ENCODE results near the gene ZNF516. TPM values are rescaled to one million over a fixed set of nuclear protein-coding genes. Genes with fewer than 3 reads are reported as not detected.

Gene ZNF516
- total and polyA plus RNA-seq, 8 donors = 5.4 to 21.3 (median 12.7) TPM

DNA sequence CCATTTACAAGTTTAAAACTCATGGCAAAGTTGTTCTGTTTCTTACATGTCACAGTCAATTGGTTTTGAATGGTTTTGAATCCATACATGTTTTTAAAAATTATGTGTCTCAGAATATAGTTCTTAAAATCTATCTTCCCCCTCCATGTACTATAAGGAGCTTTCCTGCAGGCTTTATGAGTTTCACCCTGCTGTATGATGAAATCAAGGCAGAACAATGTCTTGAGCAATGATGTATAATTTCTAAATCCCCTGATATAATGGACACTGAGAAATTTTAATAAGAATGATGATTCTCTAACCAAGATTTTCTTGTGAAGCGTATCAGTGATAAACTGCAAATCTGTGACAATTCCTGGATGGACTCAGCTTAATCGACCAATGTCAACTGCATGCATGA is 10.6 kb upstream of the ZNF516 start:
- Histone ChIP-seq H3K4me1 (no peaks in the 10 kb centered on the region), H3K9me3 (no peaks in the 10 kb centered on the region), H3K4me3 (no peak overlapping the region), H3K27ac (no peak overlapping the region), H3K27me3 (no peaks in the 10 kb centered on the region), H3K36me3 (no peaks in the 10 kb centered on the region)
- ATAC-seq (no peak), DNase-seq (no peak), FAIRE-seq (no peak)
- intact Hi-C loops (cut with DNase I) = no loop called here
- WGBS, 2 donors = 86 to 90% methylated on average over 2 of the region's 2 CpGs
- TF ChIP-seq, protein P1, sequence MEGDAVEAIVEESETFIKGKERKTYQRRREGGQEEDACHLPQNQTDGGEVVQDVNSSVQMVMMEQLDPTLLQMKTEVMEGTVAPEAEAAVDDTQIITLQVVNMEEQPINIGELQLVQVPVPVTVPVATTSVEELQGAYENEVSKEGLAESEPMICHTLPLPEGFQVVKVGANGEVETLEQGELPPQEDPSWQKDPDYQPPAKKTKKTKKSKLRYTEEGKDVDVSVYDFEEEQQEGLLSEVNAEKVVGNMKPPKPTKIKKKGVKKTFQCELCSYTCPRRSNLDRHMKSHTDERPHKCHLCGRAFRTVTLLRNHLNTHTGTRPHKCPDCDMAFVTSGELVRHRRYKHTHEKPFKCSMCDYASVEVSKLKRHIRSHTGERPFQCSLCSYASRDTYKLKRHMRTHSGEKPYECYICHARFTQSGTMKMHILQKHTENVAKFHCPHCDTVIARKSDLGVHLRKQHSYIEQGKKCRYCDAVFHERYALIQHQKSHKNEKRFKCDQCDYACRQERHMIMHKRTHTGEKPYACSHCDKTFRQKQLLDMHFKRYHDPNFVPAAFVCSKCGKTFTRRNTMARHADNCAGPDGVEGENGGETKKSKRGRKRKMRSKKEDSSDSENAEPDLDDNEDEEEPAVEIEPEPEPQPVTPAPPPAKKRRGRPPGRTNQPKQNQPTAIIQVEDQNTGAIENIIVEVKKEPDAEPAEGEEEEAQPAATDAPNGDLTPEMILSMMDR (IDR thresholded peaks at IDR 0.05) = no peak

DNA sequence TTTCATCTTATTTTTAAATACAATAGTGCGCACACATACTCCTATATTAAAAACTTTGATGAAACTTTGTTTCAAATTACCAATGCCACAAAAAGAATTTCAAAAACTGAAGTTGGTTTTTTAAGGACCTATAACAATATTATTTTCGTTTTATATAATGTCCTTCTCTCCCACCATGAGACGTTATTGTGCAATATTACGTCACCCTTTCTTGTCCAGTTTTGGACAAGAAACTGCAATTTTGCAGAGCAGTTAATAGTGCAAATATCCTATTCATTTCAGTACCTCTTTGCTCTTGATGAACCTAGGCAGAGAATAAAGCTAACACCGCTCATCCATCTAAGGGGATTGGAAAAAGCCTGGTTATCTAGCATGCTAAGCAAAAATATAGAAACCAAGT is 9.7 kb upstream of the ZNF516 start:
- no peak for ATAC-seq
- no peak overlapping the region for H3K27ac ChIP-seq
- intact Hi-C loops (cut with DNase I) = no loop called here
- no peaks in the 10 kb centered on the region for H3K36me3 ChIP-seq
- DNase-seq = no peak
- H3K4me3 ChIP-seq = no peak overlapping the region
- H3K9me3 ChIP-seq = no peaks in the 10 kb centered on the region
- H3K27me3 ChIP-seq = no peaks in the 10 kb centered on the region
- no peaks in the 10 kb centered on the region for H3K4me1 ChIP-seq
- TF ChIP-seq, protein P1 (IDR thresholded peaks at IDR 0.05) = no peak
- FAIRE-seq = no peak
- 68 to 70% methylated on average over 5 of the region's 5 CpGs for WGBS, 2 donors

DNA sequence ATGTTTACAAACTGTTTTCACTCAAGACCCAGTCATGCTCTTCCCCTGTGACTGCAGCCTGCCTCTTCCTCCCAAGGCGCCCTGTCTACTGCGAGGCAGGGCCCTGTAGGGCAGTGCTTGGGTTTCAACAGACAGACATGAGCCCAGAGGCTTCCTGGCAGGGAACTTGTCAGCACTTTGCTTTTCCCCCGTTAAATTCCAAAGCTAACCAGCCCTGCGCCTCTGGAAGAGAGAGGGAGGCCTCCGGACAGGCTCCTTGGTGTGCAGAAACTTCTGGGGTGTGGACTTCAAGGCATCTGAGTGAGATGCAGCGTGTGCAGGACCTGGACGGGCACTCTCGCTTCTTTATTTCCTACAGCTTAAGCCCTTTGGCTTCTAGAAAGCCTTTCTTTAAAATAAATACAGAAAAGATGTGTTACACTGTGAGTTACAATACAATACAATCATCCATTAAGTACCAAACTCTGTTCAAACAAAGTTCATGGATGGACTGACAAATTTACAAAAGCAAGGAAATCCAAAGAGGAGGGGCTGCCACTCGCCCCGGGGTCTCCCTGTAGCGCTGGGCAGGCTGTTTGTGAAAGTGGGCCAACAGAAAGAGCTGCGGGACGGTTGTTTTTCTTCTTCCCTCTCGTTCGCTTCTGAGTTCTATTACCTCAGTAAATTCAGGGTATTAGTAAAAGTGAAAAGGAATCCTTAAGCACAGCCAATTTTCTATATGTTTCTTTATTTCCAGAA is 8.8 kb upstream of the ZNF516 start:
- H3K9me3 ChIP-seq = no peaks in the 10 kb centered on the region
- no peak for FAIRE-seq
- no peaks in the 10 kb centered on the region for H3K4me1 ChIP-seq
- no peaks in the 10 kb centered on the region for H3K27me3 ChIP-seq
- TF ChIP-seq, protein P1 (IDR thresholded peaks at IDR 0.05) = no peak
- H3K4me3 ChIP-seq = no peak overlapping the region
- DNase-seq = no peak
- WGBS, 2 donors = 68 to 76% methylated on average over 15 of the region's 15 CpGs
- peak in 2 of 4 donors; percentile 50 to 62 for ATAC-seq
- H3K27ac ChIP-seq = no peak overlapping the region
- intact Hi-C loops (cut with DNase I) = no loop called here
- H3K36me3 ChIP-seq = no peaks in the 10 kb centered on the region

DNA sequence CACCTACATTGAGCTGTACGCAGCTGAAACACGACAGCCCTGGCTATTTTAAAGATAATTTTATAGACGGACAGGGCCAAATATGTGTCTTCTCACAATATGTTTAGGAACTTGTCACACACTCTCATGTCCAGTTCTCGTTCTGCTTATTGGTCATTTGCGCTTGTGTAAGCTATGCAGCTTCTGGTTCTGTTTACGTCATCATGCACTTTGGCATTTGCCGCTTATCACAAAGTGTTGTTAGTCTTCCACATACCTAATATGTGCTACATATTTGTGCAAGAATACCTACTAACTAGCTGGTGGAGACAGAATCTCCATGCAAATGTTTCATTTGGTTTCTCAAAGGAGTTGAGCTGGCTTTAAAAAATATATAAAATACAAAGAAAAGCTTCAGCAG is 7.5 kb upstream of the ZNF516 start:
- ATAC-seq (no peak), DNase-seq (no peak), FAIRE-seq (no peak)
- 83 to 89% methylated on average over 7 of the region's 7 CpGs for WGBS, 2 donors
- Histone ChIP-seq H3K27me3 (no peaks in the 10 kb centered on the region), H3K27ac (no peak overlapping the region), H3K9me3 (no peaks in the 10 kb centered on the region), H3K4me1 (no peaks in the 10 kb centered on the region), H3K36me3 (no peaks in the 10 kb centered on the region), H3K4me3 (no peak overlapping the region)
- TF ChIP-seq, protein P1 (IDR thresholded peaks at IDR 0.05) = no peak
- intact Hi-C loops (cut with DNase I) = no loop called here

DNA sequence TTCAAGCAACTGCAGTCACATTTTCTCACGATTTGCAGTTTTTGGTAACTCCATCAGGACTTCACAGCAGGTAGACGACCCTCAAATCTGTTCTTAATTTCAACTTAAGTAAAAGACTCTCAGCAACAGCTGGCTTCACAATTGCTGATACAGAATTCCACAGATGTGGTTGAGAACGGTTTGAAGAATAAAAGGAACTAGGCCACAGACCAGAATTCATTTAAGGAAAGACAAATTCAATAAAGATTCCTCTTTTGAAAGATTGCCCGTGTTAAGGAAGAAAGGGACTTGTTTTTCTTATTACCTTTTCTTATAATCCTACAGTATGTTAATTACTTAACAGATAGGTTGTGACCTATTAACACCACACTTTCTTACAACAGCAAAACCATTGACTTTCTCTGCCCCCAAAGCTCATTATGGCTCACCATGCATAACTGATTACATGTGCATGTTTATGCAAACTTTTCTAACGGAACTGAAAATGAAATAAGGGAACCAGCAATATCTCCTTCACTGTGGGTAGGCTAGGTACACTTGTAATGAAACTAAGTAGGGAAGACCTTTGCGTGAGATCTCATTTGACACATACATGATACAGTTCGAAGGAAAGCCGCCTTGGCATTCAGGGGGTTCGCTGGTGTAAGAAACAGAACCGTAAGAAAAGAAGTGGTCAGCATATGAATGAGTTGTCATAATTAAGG is 4.7 kb upstream of the ZNF516 start:
- WGBS, 2 donors = 72 to 79% methylated on average over 10 of the region's 10 CpGs
- no peak for ATAC-seq

More for the DNA sequence above, 4.7 kb upstream of the ZNF516 start:
- no peaks in the 10 kb centered on the region for H3K27me3 ChIP-seq
- H3K9me3 ChIP-seq = no peaks in the 10 kb centered on the region
- no peak overlapping the region for H3K27ac ChIP-seq
- no peaks in the 10 kb centered on the region for H3K4me1 ChIP-seq
- TF ChIP-seq, protein P1 (IDR thresholded peaks at IDR 0.05) = no peak
- intact Hi-C loops (cut with DNase I) = no loop called here
- FAIRE-seq (no peak), DNase-seq (no peak)
- no peaks in the 10 kb centered on the region for H3K36me3 ChIP-seq
- H3K4me3 ChIP-seq = no peak overlapping the region
